Stimulated activated CD4-positive, alpha-beta T cell treated with anti-CD3 and anti-CD28 coated beads, Interleukin-4, amount 100 ng/mL, for 24 hours (primary cell): Measurements from ENCODE around the gene EIF3I.

Experiments
- DNase-seq: peaks from one replicate; pipeline ENCODE4 v3.0.0-alpha.2; 2020

Gene EIF3I

GRCh38 chr1:32198237-32199042, 23.8 kb upstream of the EIF3I start:
- no peak for DNase-seq

- DNase-seq: no peak
Observed at GRCh38 chr1:32199043-32199716, 23.0 kb upstream of the EIF3I start.

- DNase-seq: no peak
Observed at GRCh38 chr1:32199717-32200072, 22.5 kb upstream of the EIF3I start.

GRCh38 chr1:32200226-32201010, 21.8 kb upstream of the EIF3I start, which contains the start of gene CCDC28B:
CCDC28B (plus strand) TSS chr1:32200595; CDS start chr1:32201936, 1,341 bp downstream.
- peak; percentile 43 for DNase-seq

- DNase-seq: peak; percentile 78
Observed at GRCh38 chr1:32201011-32201855, 21.0 kb upstream of the EIF3I start.

GRCh38 chr1:32204943-32205361, 17.3 kb upstream of the EIF3I start:
- DNase-seq: no peak

GRCh38 chr1:32205401-32206370, 16.5 kb upstream of the EIF3I start, which contains the start of gene IQCC:
IQCC (plus strand) TSS chr1:32205671; CDS start chr1:32205682, 11 bp downstream.
- DNase-seq: peak; percentile 85

- DNase-seq: no peak
Observed at GRCh38 chr1:32208469-32208868, 13.7 kb upstream of the EIF3I start.

- no peak for DNase-seq
Observed at GRCh38 chr1:32208891-32209328, 13.3 kb upstream of the EIF3I start, which contains the start of gene DCDC2B. DCDC2B (plus strand) TSS chr1:32209089; CDS start chr1:32209094, 5 bp downstream.

- DNase-seq: peak; percentile 68
Observed at GRCh38 chr1:32215629-32216480, 6.4 kb upstream of the EIF3I start.

GRCh38 chr1:32216566-32216965, 5.6 kb upstream of the EIF3I start:
- no peak for DNase-seq

GRCh38 chr1:32219022-32219421, 3.2 kb upstream of the EIF3I start:
- DNase-seq: no peak

- no peak for DNase-seq
Observed at GRCh38 chr1:32220746-32221580, 1.2 kb upstream of the EIF3I start.

- DNase-seq: no peak
Observed at GRCh38 chr1:32221581-32221979, 627 bp upstream of the EIF3I start.

GRCh38 chr1:32223683-32224082, 1.5 kb downstream of the EIF3I start:
- DNase-seq: no peak

- no peak for DNase-seq
Observed at GRCh38 chr1:32224285-32224684, 2.1 kb downstream of the EIF3I start.

GRCh38 chr1:32228771-32229170, 6.6 kb downstream of the EIF3I start:
- no peak for DNase-seq

- no peak for DNase-seq
Observed at GRCh38 chr1:32231843-32232432, 9.7 kb downstream of the EIF3I start.
